Dedifferentiated amniotic fluid mesenchymal stem cell (primary cell): ENCODE results near the gene LEMD1.
"Not testable (repeated sequence)": the region's sequence is repeated elsewhere in the genome, so short reads cannot be mapped to it uniquely, and the experiment has no call there.

Experiments used
- DNase-seq: peaks from one replicate; pipeline ENCODE4 v3.0.0-alpha.2; 2016; ENCODE audit errors: extremely low spot score

The LEMD1 gene

GRCh38 chr1:205446828-205447227 lies 25.0 kb upstream of the LEMD1 start:
- DNase-seq, result no peak

- DNase-seq, result no peak
Measured at GRCh38 chr1:205445646-205445935, 23.7 kb upstream of the LEMD1 start.

GRCh38 chr1:205444931-205445645 lies 23.2 kb upstream of the LEMD1 start:
- no peak for DNase-seq

GRCh38 chr1:205444300-205444930 lies 22.6 kb upstream of the LEMD1 start:
- DNase-seq, result no peak

- DNase-seq, result no peak
Measured at GRCh38 chr1:205443585-205444299, 21.9 kb upstream of the LEMD1 start.

- no peak for DNase-seq
Measured at GRCh38 chr1:205442051-205442725, 20.3 kb upstream of the LEMD1 start.

GRCh38 chr1:205441716-205442050 lies 19.8 kb upstream of the LEMD1 start:
- no peak for DNase-seq

- no peak for DNase-seq
Measured at GRCh38 chr1:205441318-205441633, 19.4 kb upstream of the LEMD1 start.

- DNase-seq, result no peak
Measured at GRCh38 chr1:205440476-205441317, 18.8 kb upstream of the LEMD1 start.

- no peak for DNase-seq
Measured at GRCh38 chr1:205440121-205440475, 18.2 kb upstream of the LEMD1 start.

- DNase-seq, result peak; percentile 71
Measured at GRCh38 chr1:205438213-205439158, 16.6 kb upstream of the LEMD1 start.

GRCh38 chr1:205437570-205437969 lies 15.7 kb upstream of the LEMD1 start:
- no peak for DNase-seq

GRCh38 chr1:205436776-205437410 lies 15.0 kb upstream of the LEMD1 start:
- DNase-seq, result no peak

GRCh38 chr1:205435578-205436573 lies 14.0 kb upstream of the LEMD1 start:
- DNase-seq, result no peak

- DNase-seq, result no peak
Measured at GRCh38 chr1:205434738-205435137, 12.9 kb upstream of the LEMD1 start.

GRCh38 chr1:205432692-205433091 lies 10.8 kb upstream of the LEMD1 start:
- DNase-seq, result not testable (repeated sequence)

- no peak for DNase-seq
Measured at GRCh38 chr1:205432116-205432515, 10.3 kb upstream of the LEMD1 start.

- peak; percentile 26 for DNase-seq
Measured at GRCh38 chr1:205430696-205431305, 8.9 kb upstream of the LEMD1 start.
